ENCODE data around the gene MAFF.
"Not testable (repeated sequence)": the region's sequence is repeated elsewhere in the genome, so short reads cannot be mapped to it uniquely, and the experiment has no call there.

The MAFF gene

GRCh38 chr22:38177926-38178604 lies 23.7 kb upstream of the MAFF start:
- no peak for DNase-seq

DNA sequence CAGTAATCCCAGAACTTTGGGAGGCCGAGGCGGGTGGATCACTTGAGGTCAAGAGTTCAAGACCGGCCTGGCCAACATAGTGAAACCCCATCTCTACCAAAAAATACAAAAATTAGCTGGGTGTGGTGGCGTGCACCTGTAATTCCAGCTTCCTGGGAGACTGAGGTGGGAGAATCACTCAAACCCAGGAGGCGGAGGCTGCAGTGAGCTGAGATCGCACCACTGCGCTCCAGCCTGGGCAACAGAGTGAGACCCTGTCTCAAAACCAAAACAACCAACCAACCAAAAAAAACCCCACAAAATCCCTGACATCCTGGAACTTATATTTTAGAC lies 23.2 kb upstream of the MAFF start:
- not testable (repeated sequence) for DNase-seq

GRCh38 chr22:38180841-38181452 lies 20.8 kb upstream of the MAFF start:
- peak; percentile 73 for DNase-seq

GRCh38 chr22:38181453-38182200 lies 20.2 kb upstream of the MAFF start, which contains the start of gene PLA2G6:
TSS of gene PLA2G6 (minus strand) at chr22:38181830. CDS start at chr22:38169426, 12,404 bp downstream.
- DNase-seq: peak; percentile 99

DNA sequence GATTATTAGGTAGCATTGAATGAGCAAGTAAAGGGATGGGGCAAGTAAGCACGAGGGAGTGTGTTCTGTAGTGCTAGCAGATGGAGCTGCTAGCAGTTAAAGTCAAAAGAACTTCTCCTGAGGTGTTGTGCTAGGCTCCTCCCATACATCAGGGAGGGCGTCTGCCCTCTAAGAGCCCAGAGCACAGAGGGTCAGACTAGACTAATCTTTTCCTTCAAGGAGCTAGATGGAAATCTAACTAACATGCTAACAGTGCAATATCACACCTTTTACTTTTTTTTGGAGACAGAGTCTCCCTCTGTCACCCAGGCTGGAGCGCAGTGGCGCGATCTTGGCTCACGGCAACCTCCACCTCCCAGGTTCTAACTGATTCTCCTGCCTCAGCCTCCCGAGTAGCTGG lies 17.0 kb upstream of the MAFF start:
- no peak for DNase-seq

DNA sequence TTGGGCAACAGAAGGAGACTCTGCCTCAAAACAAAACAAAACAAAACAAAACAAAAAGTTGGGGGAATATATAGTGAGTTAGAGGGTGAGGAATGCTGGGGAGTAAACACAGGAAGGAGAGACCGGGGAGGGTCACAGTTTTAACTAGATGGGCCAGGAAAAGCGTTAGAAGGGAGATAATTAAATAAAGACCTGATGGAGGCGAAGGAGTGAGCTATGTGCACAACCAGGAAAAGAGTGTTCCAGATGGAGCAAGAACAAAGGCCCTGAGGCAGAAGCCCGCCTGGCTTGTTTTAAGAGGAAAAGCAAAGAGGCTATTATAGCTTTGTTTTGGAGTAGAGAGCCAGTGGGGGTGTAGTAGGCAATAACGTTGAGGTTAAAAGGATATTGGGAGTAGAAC lies 15.4 kb upstream of the MAFF start:
- DNase-seq: no peak

- DNase-seq: no peak
Observed at GRCh38 chr22:38187413-38188212, 14.2 kb upstream of the MAFF start.

GRCh38 chr22:38189104-38189503 lies 12.7 kb upstream of the MAFF start:
- no peak for DNase-seq

- no peak for DNase-seq
Observed at GRCh38 chr22:38190581-38190980, 11.2 kb upstream of the MAFF start.

DNA sequence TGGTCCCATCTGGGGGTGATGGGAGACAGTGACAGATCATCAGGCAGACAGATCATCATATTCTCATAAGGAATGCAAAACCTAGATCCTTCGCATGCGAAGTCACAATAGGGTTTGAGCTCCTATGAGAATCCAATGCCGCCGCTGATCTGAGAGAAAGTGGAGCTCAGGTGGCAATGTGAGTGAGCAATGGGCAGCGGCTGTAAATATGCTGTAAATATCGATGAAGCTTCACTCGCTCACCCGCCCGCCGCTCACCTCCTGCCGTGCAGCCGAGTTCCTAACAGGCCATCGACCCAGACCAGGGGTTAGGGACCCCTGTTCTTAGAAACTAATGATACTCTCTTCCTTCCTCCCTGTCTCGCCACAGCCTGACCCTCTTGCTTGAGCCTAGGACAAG lies 10.7 kb upstream of the MAFF start:
- no peak for DNase-seq

DNA sequence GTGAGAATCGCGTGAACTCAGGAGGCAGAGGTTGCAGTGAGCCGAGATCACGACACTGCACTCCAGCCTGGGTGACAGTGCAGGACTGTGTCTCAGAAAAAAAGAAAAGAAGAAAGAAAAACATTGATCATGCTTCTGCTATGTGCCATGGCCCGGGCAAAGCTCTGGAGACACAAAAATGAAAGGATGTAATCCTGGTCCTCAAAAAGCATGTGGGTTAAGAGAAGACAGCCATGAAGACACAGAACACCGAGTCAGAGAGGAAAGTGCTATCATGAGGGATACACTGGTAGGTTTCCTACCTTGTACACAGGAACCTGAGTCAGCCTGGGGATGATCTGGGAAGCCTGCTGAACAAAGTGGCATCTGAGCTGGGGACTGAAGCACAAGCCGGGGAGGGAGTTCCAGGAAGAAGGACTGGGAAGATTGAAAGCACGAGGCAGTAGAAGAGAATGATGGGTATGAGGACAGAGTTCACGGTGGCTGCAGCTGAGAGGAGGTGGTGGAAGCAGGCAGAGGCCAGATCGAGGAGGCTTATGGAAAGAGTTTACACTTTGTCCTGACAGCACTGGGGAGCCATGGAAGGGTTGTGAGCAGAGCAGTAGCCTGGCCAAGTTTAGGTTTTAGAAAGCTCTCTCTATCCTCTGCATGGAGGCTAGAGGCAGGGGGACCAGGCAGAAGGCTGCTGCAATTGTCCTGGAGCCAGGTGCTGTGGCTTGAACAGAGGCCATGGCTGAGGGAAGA lies 9.9 kb upstream of the MAFF start:
- DNase-seq: no peak

DNA sequence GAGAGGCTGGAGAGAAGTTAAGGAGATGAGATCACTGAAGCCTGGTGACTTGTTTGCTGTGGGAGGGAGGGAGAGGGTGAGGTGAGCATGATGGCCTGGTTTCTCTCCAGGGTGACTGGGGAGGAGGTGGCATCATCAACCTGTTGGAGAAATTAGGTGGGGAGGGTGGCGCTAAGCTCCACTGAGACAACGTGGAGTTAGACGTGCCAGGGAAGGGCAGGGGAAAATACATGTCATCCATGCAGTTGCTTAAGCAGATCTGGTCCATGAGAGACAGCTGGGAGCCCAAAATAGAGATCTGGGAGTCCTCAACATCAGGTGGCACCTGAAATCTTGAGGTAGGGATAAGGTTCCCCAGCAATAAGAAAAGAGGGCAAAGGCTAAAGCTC lies 9.3 kb upstream of the MAFF start:
- DNase-seq: no peak

GRCh38 chr22:38193580-38193979 lies 8.2 kb upstream of the MAFF start:
- DNase-seq: no peak

DNA sequence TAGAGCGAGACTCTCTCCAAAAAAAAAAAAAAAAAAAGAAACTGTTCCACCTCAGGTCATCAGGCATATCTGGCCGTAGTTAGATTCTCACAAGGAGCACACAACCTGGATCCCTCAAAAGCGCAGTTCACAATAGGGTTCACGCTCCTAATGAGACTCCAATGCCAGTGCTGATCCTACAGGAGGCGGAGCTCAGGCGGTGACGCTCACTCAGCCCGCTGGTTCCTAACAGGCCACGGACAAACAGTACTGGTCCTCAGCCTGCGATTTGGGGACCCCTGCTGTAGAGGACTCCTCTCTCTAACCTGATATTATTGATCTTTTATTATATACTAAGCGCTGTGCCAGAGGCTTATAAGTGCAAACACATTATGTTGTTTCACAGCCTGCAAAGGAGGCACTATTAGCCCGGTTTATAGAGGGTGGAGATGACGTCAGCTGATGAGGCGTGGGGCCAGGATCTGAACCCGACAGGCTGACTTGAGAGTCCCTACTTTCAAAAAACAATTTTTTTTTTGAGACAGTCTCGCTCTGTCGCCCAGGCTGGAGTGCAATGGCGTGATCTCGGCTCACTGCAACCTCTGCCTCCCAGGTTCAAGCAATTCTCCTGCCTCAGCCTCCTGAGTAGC lies 4.9 kb upstream of the MAFF start:
- no peak for DNase-seq

DNA sequence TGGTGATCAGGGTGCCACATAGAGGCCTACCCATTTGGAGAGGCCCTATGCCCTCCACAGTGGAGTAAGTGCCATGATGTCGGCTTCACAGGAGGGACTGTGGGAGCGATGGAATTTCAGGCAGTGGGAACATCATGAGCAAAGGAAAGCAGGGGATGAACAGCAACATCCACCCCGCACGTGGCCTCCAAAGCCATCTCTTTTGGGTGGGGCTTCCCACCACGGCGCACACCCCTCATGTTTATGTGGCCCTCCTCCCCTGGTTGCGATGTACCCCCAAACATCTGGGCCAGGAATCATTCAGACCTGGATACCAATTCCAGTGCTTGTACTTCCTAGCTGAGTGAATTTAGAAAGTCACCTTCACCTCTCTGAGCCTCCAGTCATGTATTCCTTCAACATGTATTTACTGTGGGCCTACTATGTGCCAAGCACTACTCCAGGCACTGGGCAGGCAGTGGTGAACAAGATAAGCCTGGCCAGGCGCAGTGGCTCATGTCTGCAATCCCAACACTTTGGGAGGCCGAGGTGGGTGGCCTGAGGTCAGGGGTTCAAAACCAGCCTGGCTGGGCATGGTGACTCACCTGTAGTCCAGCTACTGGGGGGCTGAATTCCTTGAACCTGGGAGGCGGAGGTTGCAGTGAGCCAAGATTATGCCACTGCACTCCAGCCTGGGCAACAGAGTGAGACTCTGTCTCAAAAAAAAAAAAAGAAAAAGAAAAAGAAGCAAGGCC lies 1.8 kb upstream of the MAFF start:
- DNase-seq: no peak

DNA sequence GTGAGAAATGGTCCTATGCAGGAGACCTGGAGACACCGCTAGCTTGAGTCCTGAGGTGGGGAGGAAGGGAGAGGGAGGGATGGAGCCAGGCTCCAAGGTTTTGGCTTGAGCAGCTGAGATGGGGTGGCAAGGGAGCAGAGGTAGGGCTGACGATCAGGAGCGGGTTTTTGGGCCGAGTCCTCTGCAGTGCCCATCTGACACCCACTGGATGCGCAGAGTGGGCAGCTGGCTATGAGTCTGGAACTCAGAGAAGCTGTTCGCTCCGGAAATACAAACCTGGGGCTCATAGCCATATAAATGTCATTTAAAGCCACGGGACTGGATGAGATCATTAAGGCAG lies 453 bp upstream of the MAFF start:
- DNase-seq: no peak

- peak; percentile 74 for DNase-seq
Observed at GRCh38 chr22:38202437-38203089, 769 bp downstream of the MAFF start.

DNA sequence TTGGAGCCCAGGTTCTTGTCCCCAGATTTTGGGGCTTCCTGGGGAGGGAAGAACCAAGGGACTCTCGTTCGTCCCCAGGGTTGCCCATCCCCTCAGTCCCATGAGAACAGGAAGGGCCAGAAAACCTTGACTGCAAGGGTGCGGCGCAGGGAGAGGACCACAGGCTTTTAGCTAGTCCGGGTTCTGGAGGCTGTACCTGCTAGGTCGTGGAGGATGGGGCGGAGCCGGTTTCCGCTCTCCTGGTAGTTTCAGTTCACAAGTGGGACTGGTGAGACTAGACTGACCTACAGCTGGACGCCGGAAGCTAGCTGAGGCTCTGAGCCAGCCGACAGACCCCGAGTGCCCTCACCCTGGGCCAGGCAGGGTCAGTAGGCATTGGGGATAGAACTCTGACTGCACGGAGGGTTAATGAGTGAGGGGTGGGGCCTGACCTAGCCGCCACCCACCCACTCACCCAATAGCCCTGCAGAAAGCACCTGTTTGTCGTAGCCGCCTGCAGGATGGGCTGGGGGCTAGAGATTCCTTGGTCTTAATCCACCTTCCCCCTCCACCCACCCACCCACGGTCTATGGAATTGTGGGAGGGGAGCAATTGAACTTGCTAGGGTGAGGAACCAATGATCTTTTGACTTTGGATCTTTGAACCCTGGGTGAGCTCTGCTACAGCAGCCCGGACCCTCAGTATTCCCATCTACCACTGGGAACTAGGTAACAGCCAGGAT lies 1.5 kb downstream of the MAFF start:
- DNase-seq: peak; percentile 53

DNA sequence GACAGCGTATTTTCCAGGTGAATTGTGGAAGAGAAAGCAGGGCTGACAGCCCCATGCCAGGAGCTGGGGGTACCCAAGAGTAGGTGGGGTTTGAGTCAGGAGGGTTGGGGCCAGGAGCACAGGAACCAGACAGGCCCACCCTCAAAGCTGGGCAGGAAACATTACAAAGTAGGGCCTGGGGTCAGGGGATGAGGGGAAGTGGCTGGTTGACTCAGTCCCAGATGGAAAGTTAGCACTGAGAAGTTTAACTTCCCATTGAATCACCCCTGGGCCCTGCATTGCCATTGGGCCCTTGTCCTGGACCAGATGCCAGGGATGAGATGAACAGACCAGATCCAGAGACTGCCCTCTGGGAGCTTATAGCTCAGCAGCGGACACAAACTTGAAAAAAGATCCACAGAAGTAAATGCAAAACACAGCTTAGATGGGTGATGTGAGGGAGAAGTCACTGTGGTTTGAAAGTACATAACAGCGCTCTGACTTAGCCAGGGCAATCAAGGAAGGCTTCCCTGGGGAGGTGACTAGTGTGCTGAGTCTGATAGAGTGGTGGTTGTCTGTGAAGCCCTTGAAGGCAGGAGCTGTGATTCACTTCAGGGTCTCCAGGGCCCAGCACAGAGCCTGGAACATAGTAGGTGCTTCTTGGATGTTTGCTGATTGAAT lies 2.2 kb downstream of the MAFF start:
- no peak for DNase-seq

GRCh38 chr22:38204784-38205183 lies 3.0 kb downstream of the MAFF start:
- no peak for DNase-seq

All from CD4-positive, alpha-beta T cell treated with Interleukin-21 for 1 hour (primary cell).